ENCODE measurements around the gene CREB3L1.

CREB3L1 gene, protein sequence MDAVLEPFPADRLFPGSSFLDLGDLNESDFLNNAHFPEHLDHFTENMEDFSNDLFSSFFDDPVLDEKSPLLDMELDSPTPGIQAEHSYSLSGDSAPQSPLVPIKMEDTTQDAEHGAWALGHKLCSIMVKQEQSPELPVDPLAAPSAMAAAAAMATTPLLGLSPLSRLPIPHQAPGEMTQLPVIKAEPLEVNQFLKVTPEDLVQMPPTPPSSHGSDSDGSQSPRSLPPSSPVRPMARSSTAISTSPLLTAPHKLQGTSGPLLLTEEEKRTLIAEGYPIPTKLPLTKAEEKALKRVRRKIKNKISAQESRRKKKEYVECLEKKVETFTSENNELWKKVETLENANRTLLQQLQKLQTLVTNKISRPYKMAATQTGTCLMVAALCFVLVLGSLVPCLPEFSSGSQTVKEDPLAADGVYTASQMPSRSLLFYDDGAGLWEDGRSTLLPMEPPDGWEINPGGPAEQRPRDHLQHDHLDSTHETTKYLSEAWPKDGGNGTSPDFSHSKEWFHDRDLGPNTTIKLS

DNA sequence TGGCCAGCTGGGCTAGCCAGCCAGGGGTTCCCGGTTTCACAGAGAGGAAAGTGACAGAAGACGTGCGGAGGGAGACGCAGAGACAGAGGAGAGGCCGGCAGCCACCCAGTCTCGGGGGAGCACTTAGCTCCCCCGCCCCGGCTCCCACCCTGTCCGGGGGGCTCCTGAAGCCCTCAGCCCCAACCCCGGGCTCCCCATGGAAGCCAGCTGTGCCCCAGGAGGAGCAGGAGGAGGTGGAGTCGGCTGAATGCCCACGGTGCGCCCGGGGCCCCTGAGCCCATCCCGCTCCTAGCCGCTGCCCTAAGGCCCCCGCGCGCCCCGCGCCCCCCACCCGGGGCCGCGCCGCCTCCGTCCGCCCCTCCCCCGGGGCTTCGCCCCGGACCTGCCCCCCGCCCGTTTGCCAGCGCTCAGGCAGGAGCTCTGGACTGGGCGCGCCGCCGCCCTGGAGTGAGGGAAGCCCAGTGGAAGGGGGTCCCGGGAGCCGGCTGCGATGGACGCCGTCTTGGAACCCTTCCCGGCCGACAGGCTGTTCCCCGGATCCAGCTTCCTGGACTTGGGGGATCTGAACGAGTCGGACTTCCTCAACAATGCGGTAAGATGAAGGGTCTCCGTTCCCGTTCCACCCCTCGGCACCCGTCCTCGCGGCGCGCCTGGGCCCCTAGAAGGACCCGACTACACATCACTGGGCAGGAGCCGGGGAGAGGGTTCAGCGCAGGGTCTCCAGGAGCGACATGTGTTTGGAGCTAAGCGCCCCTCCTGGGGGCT, at the start of gene CREB3L1:
TSS of gene CREB3L1 (plus strand) at position 41 of the 765 bp plus-strand sequence. CDS start at position 491, 450 bp downstream.
- H3K9me2 ChIP-seq (replicated peaks; ENCODE audit: low read depth, low read length): no peaks in the 10 kb centered on the region
- peaks cover 11% of the 10 kb centered on the region for H3K4me1 ChIP-seq (ENCODE audit: insufficient read depth, low read length, poor library complexity, severe bottlenecking)
- H4K20me1 ChIP-seq (ENCODE audit: insufficient read depth, low read length, poor library complexity, severe bottlenecking): no peaks in the 10 kb centered on the region
- H3F3A ChIP-seq (ENCODE audit: low read depth): no peaks in the 10 kb centered on the region
- H3K4me3 ChIP-seq (ENCODE audit: low read length, poor library complexity, severe bottlenecking): no peak within 1 kb of the TSS
- H3K27me3 ChIP-seq (ENCODE audit: insufficient read depth, low read length, poor library complexity, severe bottlenecking): no peaks in the 10 kb centered on the region
- no peaks in the 10 kb centered on the region for H3K36me3 ChIP-seq (ENCODE audit: insufficient read depth, low read length)
- TF ChIP-seq EZH2phosphoT487 (IDR thresholded peaks at IDR 0.05; ENCODE audit: borderline replicate concordance) (no peak), CTCF (conservative IDR thresholded peaks at IDR 0.05; ENCODE audit: low read length) (no peak)
- no peak within 1 kb of the TSS for H3K9ac ChIP-seq (ENCODE audit: low read depth, low read length, poor library complexity, severe bottlenecking)
- H3K4me2 ChIP-seq (ENCODE audit: low read depth, low read length, poor library complexity, severe bottlenecking): no peak within 1 kb of the TSS
- no peak within 1 kb of the TSS for H2AFZ ChIP-seq (ENCODE audit: low read length)
- no peaks in the 10 kb centered on the region for H3K79me2 ChIP-seq (ENCODE audit: insufficient read depth, low read length)
- no peaks in the 10 kb centered on the region for H3K9me3 ChIP-seq (ENCODE audit: insufficient read depth, low read depth, low read length)

- Histone ChIP-seq H3K9me3 (ENCODE audit: insufficient read depth, low read depth, low read length) (no peaks in the 10 kb centered on the region), H3K36me3 (ENCODE audit: insufficient read depth, low read length) (no peaks in the 10 kb centered on the region), H2AFZ (ENCODE audit: low read length) (no peak overlapping the region), H3F3A (ENCODE audit: low read depth) (no peaks in the 10 kb centered on the region), H3K79me2 (ENCODE audit: insufficient read depth, low read length) (no peaks in the 10 kb centered on the region), H3K4me2 (ENCODE audit: low read depth, low read length, poor library complexity, severe bottlenecking) (no peak overlapping the region), H3K9me2 (replicated peaks; ENCODE audit: low read depth, low read length) (no peaks in the 10 kb centered on the region), H3K27me3 (ENCODE audit: insufficient read depth, low read length, poor library complexity, severe bottlenecking) (no peaks in the 10 kb centered on the region), H3K4me3 (ENCODE audit: low read length, poor library complexity, severe bottlenecking) (no peak overlapping the region), H3K4me1 (ENCODE audit: insufficient read depth, low read length, poor library complexity, severe bottlenecking) (no peaks in the 10 kb centered on the region), H3K9ac (ENCODE audit: low read depth, low read length, poor library complexity, severe bottlenecking) (no peak overlapping the region), H4K20me1 (ENCODE audit: insufficient read depth, low read length, poor library complexity, severe bottlenecking) (no peaks in the 10 kb centered on the region)
- TF ChIP-seq EZH2phosphoT487 (IDR thresholded peaks at IDR 0.05; ENCODE audit: borderline replicate concordance): no peak
- no peak for TF ChIP-seq CTCF (conservative IDR thresholded peaks at IDR 0.05; ENCODE audit: low read length)
These were observed 48.2 kb upstream of the CREB3L1 start for GRCh38 chr11:46229230-46229629.

GRCh38 chr11:46234311-46234710, 43.2 kb upstream of the CREB3L1 start:
- Histone ChIP-seq H2AFZ (ENCODE audit: low read length) (no peak overlapping the region), H3K4me1 (ENCODE audit: insufficient read depth, low read length, poor library complexity, severe bottlenecking) (peaks cover 5% of the 10 kb centered on the region), H3F3A (ENCODE audit: low read depth) (no peaks in the 10 kb centered on the region), H4K20me1 (ENCODE audit: insufficient read depth, low read length, poor library complexity, severe bottlenecking) (no peaks in the 10 kb centered on the region), H3K79me2 (ENCODE audit: insufficient read depth, low read length) (no peaks in the 10 kb centered on the region), H3K4me2 (ENCODE audit: low read depth, low read length, poor library complexity, severe bottlenecking) (no peak overlapping the region), H3K9me2 (replicated peaks; ENCODE audit: low read depth, low read length) (no peaks in the 10 kb centered on the region), H3K27me3 (ENCODE audit: insufficient read depth, low read length, poor library complexity, severe bottlenecking) (no peaks in the 10 kb centered on the region), H3K9me3 (ENCODE audit: insufficient read depth, low read depth, low read length) (no peaks in the 10 kb centered on the region), H3K36me3 (ENCODE audit: insufficient read depth, low read length) (no peaks in the 10 kb centered on the region), H3K4me3 (ENCODE audit: low read length, poor library complexity, severe bottlenecking) (no peak overlapping the region), H3K9ac (ENCODE audit: low read depth, low read length, poor library complexity, severe bottlenecking) (no peak overlapping the region)
- TF ChIP-seq CTCF (conservative IDR thresholded peaks at IDR 0.05; ENCODE audit: low read length): no peak
- TF ChIP-seq EZH2phosphoT487 (IDR thresholded peaks at IDR 0.05; ENCODE audit: borderline replicate concordance): no peak

Data from Loucy (cell line).